ENCODE data around the gene SFXN3.

DNA sequence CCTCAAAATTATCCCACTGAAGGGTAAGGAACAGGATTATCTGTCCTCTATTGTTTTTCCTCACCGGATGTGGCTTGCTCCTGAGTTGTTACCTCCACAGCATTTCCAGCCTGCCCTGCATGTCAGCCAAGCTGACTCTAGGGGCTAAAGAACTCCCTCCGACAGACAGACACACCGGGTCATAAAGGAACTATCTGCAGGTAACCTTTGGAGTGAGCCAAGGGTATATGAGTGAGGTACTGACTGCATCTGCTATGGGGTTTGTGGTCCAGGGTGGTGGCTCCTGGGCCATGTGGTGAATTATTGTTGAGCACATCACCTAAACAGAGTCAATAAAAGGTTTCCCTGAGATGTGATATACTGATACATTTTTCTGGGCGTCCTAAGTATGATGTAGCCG, 23.8 kb downstream of the SFXN3 start:
- TF ChIP-seq CTCF (IDR thresholded peaks at IDR 0.05) = no peak
- no peak for TF ChIP-seq POLR2AphosphoS5 (IDR thresholded peaks at IDR 0.05)
- TF ChIP-seq POLR2A (IDR thresholded peaks at IDR 0.05) = no peak
- no peak for TF ChIP-seq EP300 (IDR thresholded peaks at IDR 0.05)

Measured in upper lobe of left lung (tissue), 4 donors.